ENCODE results near the gene RLIM. TPM values are rescaled to one million over a fixed set of nuclear protein-coding genes. Genes with fewer than 3 reads are reported as not detected.
A peak's percentile ranks its signal among the peaks of the same experiment; 100 is the strongest.
"Not testable (repeated sequence)": the region's sequence is repeated elsewhere in the genome, so short reads cannot be mapped to it uniquely, and the experiment has no call there.

The RLIM gene
- 49.4 and 50.2 TPM in 2 replicates for total RNA-seq
- 12.9 TPM for polyA plus RNA-seq (2012)

- DNase-seq (ENCODE audit: low read depth) = peak; percentile 96
Observed at GRCh38 chrX:74614093-74614909, at the start of gene RLIM. Gene RLIM (minus strand): TSS chrX:74614624. CDS start chrX:74595977, 18,647 bp downstream.

- DNase-seq (ENCODE audit: low read depth) = peak; percentile 78
Observed at GRCh38 chrX:74656079-74656745, 41.8 kb upstream of the RLIM start.

- not testable (repeated sequence) for DNase-seq (ENCODE audit: low read depth)
Observed at GRCh38 chrX:74654953-74655352, 40.5 kb upstream of the RLIM start.

- no peak for DNase-seq (ENCODE audit: low read depth)
Observed at GRCh38 chrX:74636749-74637314, 22.4 kb upstream of the RLIM start.

- peak; percentile 20 for DNase-seq (ENCODE audit: low read depth)
Observed at GRCh38 chrX:74613370-74614092, 893 bp downstream of the RLIM start.

- DNase-seq (ENCODE audit: low read depth) = no peak
Observed at GRCh38 chrX:74606799-74607198, 7.6 kb downstream of the RLIM start.

- no peak for DNase-seq (ENCODE audit: low read depth)
Observed at GRCh38 chrX:74606342-74606741, 8.1 kb downstream of the RLIM start.

- DNase-seq (ENCODE audit: low read depth) = no peak
Observed at GRCh38 chrX:74603040-74603439, 11.4 kb downstream of the RLIM start.

- no peak for DNase-seq (ENCODE audit: low read depth)
Observed at GRCh38 chrX:74602142-74602541, 12.3 kb downstream of the RLIM start.

- no peak for DNase-seq (ENCODE audit: low read depth)
Observed at GRCh38 chrX:74593593-74593992, 20.8 kb downstream of the RLIM start.

GRCh38 chrX:74585766-74586165, 28.7 kb downstream of the RLIM start:
- DNase-seq (ENCODE audit: low read depth) = no peak

GRCh38 chrX:74579597-74580198, 34.7 kb downstream of the RLIM start:
- peak; percentile 33 for DNase-seq (ENCODE audit: low read depth)

GRCh38 chrX:74578137-74578536, 36.3 kb downstream of the RLIM start:
- DNase-seq (ENCODE audit: low read depth) = no peak

- no peak for DNase-seq (ENCODE audit: low read depth)
Observed at GRCh38 chrX:74557378-74557777, 57.0 kb downstream of the RLIM start.

- no peak for DNase-seq (ENCODE audit: low read depth)
Observed at GRCh38 chrX:74551934-74552333, 62.5 kb downstream of the RLIM start.

GRCh38 chrX:74550295-74550802, 64.1 kb downstream of the RLIM start:
- DNase-seq (ENCODE audit: low read depth) = peak; percentile 71

GRCh38 chrX:74546984-74547383, 67.4 kb downstream of the RLIM start:
- DNase-seq (ENCODE audit: low read depth) = no peak

GRCh38 chrX:74545880-74546523, 68.4 kb downstream of the RLIM start:
- DNase-seq (ENCODE audit: low read depth) = no peak

GRCh38 chrX:74540635-74541249, 73.7 kb downstream of the RLIM start:
- DNase-seq (ENCODE audit: low read depth) = no peak

- DNase-seq (ENCODE audit: low read depth) = no peak
Observed at GRCh38 chrX:74536832-74537371, 77.5 kb downstream of the RLIM start.
